NCI-H748 treated with DMSO at 0.1 percent for 48 hours (cell line): ENCODE results near the gene HNRNPA2B1.

Source experiments
- DNase-seq: peaks from one replicate; lab custom pipeline; 2025; lab: John Stamatoyannopoulos, UW

The HNRNPA2B1 gene

GRCh38 chr7:26145238-26145637 lies 55.3 kb downstream of the HNRNPA2B1 start:
- DNase-seq = no peak

GRCh38 chr7:26144184-26145080 lies 56.1 kb downstream of the HNRNPA2B1 start:
- no peak for DNase-seq

- DNase-seq = no peak
Measured at GRCh38 chr7:26143298-26144048, 57.1 kb downstream of the HNRNPA2B1 start.

GRCh38 chr7:26141077-26141476 lies 59.5 kb downstream of the HNRNPA2B1 start:
- no peak for DNase-seq

GRCh38 chr7:26140380-26140779 lies 60.2 kb downstream of the HNRNPA2B1 start:
- no peak for DNase-seq
